Smooth muscle cell (in vitro differentiated cells): ENCODE results near the gene EXOC2. TPM values are rescaled to one million over a fixed set of nuclear protein-coding genes. Genes with fewer than 3 reads are reported as not detected.

Experiments used
- DNase-seq: peaks from one replicate; lab custom pipeline; 2025; ENCODE audit not compliant: unreplicated experiment; lab: John Stamatoyannopoulos, UW
- H2AFZ ChIP-seq: fragments of 200-600 bp; sonication (generic); 2 replicates; pipeline ENCODE4 v1.6.0; 2016; ENCODE audit warnings: antibody characterized with exemption, low read depth, mild to moderate bottlenecking
- H3F3A ChIP-seq: fragments of 200-600 bp; sonication (generic); 2 replicates; pipeline ENCODE4 v1.6.0; 2017; ENCODE audit warnings: antibody characterized with exemption, low read depth
- H3K27ac ChIP-seq: fragments of 200-600 bp; sonication (generic); 2 replicates; pipeline ENCODE4 v1.5.1; 2016; ENCODE audit warnings: low read depth, mild to moderate bottlenecking
- H3K27me3 ChIP-seq: fragments of 200-600 bp; sonication (generic); 2 replicates; pipeline ENCODE4 v1.6.1; 2016; ENCODE audit warnings: low read depth, mild to moderate bottlenecking
- H3K36me3 ChIP-seq: fragments of 200-600 bp; sonication (generic); 2 replicates; pipeline ENCODE4 v1.5.1; 2016; ENCODE audit warnings: low read depth
- H3K4me1 ChIP-seq: fragments of 200-600 bp; sonication (generic); 2 replicates; pipeline ENCODE4 v1.5.1; 2016; ENCODE audit warnings: low read depth
- H3K4me2 ChIP-seq: fragments of 200-600 bp; sonication (generic); 2 replicates; pipeline ENCODE4 v1.6.0; 2016; ENCODE audit warnings: mild to moderate bottlenecking
- H3K4me3 ChIP-seq: fragments of 200-600 bp; sonication (generic); 2 replicates; pipeline ENCODE4 v1.5.1; 2016; ENCODE audit warnings: mild to moderate bottlenecking
- H3K79me2 ChIP-seq: fragments of 200-600 bp; sonication (generic); 2 replicates; pipeline ENCODE4 v1.6.0; 2016; ENCODE audit warnings: low read depth, mild to moderate bottlenecking
- H3K9ac ChIP-seq: fragments of 200-600 bp; sonication (generic); 2 replicates; pipeline ENCODE4 v1.6.0; 2016; ENCODE audit warnings: low read depth
- H3K9me3 ChIP-seq: fragments of 200-600 bp; sonication (generic); replicated peaks from 2 replicates; pipeline ENCODE4 v1.5.1; 2016; ENCODE audit warnings: low read depth
- H4K20me1 ChIP-seq: fragments of 200-600 bp; sonication (generic); 2 replicates; pipeline ENCODE4 v1.6.0; 2016; ENCODE audit warnings: low read depth
- CTCF ChIP-seq: fragments of 200-600 bp; sonication (generic); IDR thresholded peaks from 2 replicates; pipeline ENCODE4 v1.5.1; 2017; ENCODE audit warnings: borderline replicate concordance, mild to moderate bottlenecking, antibody characterized with exemption; ENCODE audit not compliant: insufficient read depth, poor library complexity, severe bottlenecking
- WGBS: methylation state at CpG from one replicate; pipeline ENCODE4 v1.1.7; 2016; ENCODE audit warnings: low lambda C conversion rate; 5-methylcytosine and 5-hydroxymethylcytosine counted together
- polyA plus RNA-seq: library from polyadenylated mRNA; unstranded; fragments of >200 nt; fragmentation: Nextera tagmentation; extraction: Ambion mirVana; gene quantifications from 2 replicates; pipeline ENCODE4 v1.2.1, GENCODE V29; 2016
- total RNA-seq: library from RNA; depleted of rRNA; stranded (reverse); fragments of >200 nt; gene quantifications from 2 replicates; pipeline ENCODE4 v1.2.3, GENCODE V29; 2014

The EXOC2 gene
- total and polyA plus RNA-seq, 2 experiments from 2014 or later, result 21.9 to 33.9 TPM

DNA sequence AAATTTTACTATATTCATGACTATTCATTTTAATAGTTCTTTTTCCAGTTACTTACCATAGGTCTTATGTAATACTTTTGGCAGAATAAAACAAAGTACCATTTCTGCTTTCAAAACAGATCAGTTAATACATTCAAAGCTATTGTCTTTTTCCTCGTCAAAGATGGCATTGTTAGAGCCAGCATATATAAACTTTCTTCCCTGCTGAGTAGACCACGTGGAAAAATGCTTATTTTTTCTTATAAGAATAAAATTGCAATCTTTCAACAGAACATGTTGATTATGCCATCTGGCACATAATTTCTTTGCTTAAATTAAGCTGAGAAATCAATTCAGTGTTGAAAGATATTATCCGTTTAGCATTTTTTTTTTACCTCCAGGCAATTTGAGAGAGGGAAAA, 34.9 kb upstream of the EXOC2 start:
- Histone ChIP-seq H3K4me2 (no peak overlapping the region), H3K27me3 (peaks cover 42% of the 10 kb centered on the region), H3K79me2 (no peaks in the 10 kb centered on the region), H3K9ac (no peak overlapping the region), H4K20me1 (no peaks in the 10 kb centered on the region), H3K36me3 (no peaks in the 10 kb centered on the region), H3K4me3 (no peak overlapping the region), H3F3A (no peaks in the 10 kb centered on the region), H2AFZ (no peak overlapping the region), H3K27ac (no peak overlapping the region), H3K9me3 (no peaks in the 10 kb centered on the region), H3K4me1 (no peaks in the 10 kb centered on the region)
- TF ChIP-seq CTCF, result no peak
- DNase-seq, result no peak
- WGBS, result 86% methylated on average over 3 of the region's 3 CpGs

DNA sequence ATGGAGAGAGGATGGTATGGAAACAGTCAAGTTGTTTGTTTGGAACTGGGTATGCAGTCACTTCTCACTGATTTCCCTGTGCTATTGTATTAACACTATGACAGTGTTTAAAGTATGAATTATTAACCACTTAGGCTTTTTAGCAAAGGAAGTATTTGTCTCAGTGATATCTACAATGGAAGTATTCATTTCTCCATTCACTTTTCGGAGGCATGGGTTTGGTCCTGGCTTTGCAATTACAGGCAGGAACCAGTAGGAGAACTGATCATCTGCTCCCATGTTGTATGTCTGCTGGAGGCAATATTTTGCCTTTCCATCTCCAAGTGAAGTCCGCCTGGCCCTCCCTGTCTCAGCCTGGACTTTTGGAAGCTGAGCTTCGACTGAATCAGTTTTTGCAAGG, 30.6 kb upstream of the EXOC2 start:
- Histone ChIP-seq H3K4me1 (peaks cover 3% of the 10 kb centered on the region), H3K27me3 (peaks cover 19% of the 10 kb centered on the region), H3K4me3 (no peak overlapping the region), H3K36me3 (no peaks in the 10 kb centered on the region), H4K20me1 (no peaks in the 10 kb centered on the region), H3K4me2 (no peak overlapping the region), H2AFZ (no peak overlapping the region), H3K79me2 (no peaks in the 10 kb centered on the region), H3K27ac (no peak overlapping the region), H3F3A (no peaks in the 10 kb centered on the region), H3K9me3 (no peaks in the 10 kb centered on the region), H3K9ac (no peak overlapping the region)
- no peak for DNase-seq
- 95% methylated on average over 3 of the region's 3 CpGs for WGBS
- TF ChIP-seq CTCF, result peak; percentile 5

- peaks cover 9% of the 10 kb centered on the region for H3K27me3 ChIP-seq
- H4K20me1 ChIP-seq, result no peaks in the 10 kb centered on the region
- DNase-seq, result no peak
- H3K4me2 ChIP-seq, result peak overlapping the region; percentile 61
- peak overlapping the region; percentile 42 for H3K27ac ChIP-seq
- H3F3A ChIP-seq, result no peaks in the 10 kb centered on the region
- TF ChIP-seq CTCF, result no peak
- WGBS, result 35% methylated on average over 4 of the region's 4 CpGs
- no peaks in the 10 kb centered on the region for H3K36me3 ChIP-seq
- no peaks in the 10 kb centered on the region for H3K79me2 ChIP-seq
- H3K4me3 ChIP-seq, result no peak overlapping the region
- peak overlapping the region; percentile 19 for H3K9ac ChIP-seq
- H2AFZ ChIP-seq, result no peak overlapping the region
- H3K9me3 ChIP-seq, result no peaks in the 10 kb centered on the region
- peaks cover 3% of the 10 kb centered on the region for H3K4me1 ChIP-seq
These were observed 29.7 kb upstream of the EXOC2 start for GRCh38 chr6:722608-723007.

- Histone ChIP-seq H3K27ac (peak overlapping the region; percentile 42), H3K4me1 (peaks cover 3% of the 10 kb centered on the region), H3F3A (no peaks in the 10 kb centered on the region), H3K79me2 (no peaks in the 10 kb centered on the region), H2AFZ (no peak overlapping the region), H3K36me3 (no peaks in the 10 kb centered on the region), H3K4me3 (peak overlapping the region; percentile 29), H4K20me1 (no peaks in the 10 kb centered on the region), H3K9me3 (no peaks in the 10 kb centered on the region), H3K27me3 (peaks cover 6% of the 10 kb centered on the region), H3K4me2 (peak overlapping the region; percentile 61), H3K9ac (peak overlapping the region; percentile 19)
- DNase-seq, result peak; percentile 24
- TF ChIP-seq CTCF, result peak; percentile 95
- 7% methylated on average over 11 of the region's 11 CpGs for WGBS
These were observed 29.2 kb upstream of the EXOC2 start for GRCh38 chr6:722077-722524.
